Neutrophil (primary cell): ENCODE results near the gene DNAJC10.
"Not testable (repeated sequence)": the region's sequence is repeated elsewhere in the genome, so short reads cannot be mapped to it uniquely, and the experiment has no call there.

ENCODE experiments used
- H3K27ac ChIP-seq: fragments of 200-600 bp; sonication (generic); 2 replicates; pipeline ENCODE4 v1.5.1; 2016; ENCODE audit warnings: mild to moderate bottlenecking, moderate library complexity
- H3K27me3 ChIP-seq: fragments of 200-600 bp; sonication (generic); 2 replicates; pipeline ENCODE4 v1.6.0; 2016; ENCODE audit warnings: mild to moderate bottlenecking
- H3K36me3 ChIP-seq: fragments of 200-600 bp; sonication (generic); 2 replicates; pipeline ENCODE4 v1.5.1; 2017
- H3K4me1 ChIP-seq, 2 experiments: fragments of 200-600 bp in 1 of 2; sonication (generic) in 1 of 2; 1 replicate in 1 of 2; 2 replicates in 1 of 2; pipeline versions ENCODE4 v1.5.1 to v1.6.1; 2013 to 2016; ENCODE audit warnings: low read depth in 1 of 2, low read length in 1 of 2, mild to moderate bottlenecking in 1 of 2, moderate library complexity in 1 of 2; ENCODE audit not compliant: control insufficient read depth in 1 of 2, insufficient read depth in 1 of 2
- H3K4me3 ChIP-seq, 2 experiments: fragments of 200-600 bp in 1 of 2; sonication (generic) in 1 of 2; 1 replicate in 1 of 2; 2 replicates in 1 of 2; pipeline ENCODE4 v1.5.1; 2013 to 2016; ENCODE audit warnings: low read depth in 1 of 2, low read length in 1 of 2, mild to moderate bottlenecking in 1 of 2, moderate library complexity in 1 of 2
- H3K9me3 ChIP-seq: fragments of 200-600 bp; sonication (generic); 2 replicates; pipeline ENCODE4 v1.5.1; 2016
- TF ChIP-seq, protein P1 (sequence below): fragments of 200-600 bp; sonication (generic); IDR thresholded peaks from 2 replicates; pipeline ENCODE4 v1.5.1; 2016; ENCODE audit warnings: antibody characterized with exemption

Gene DNAJC10

DNA sequence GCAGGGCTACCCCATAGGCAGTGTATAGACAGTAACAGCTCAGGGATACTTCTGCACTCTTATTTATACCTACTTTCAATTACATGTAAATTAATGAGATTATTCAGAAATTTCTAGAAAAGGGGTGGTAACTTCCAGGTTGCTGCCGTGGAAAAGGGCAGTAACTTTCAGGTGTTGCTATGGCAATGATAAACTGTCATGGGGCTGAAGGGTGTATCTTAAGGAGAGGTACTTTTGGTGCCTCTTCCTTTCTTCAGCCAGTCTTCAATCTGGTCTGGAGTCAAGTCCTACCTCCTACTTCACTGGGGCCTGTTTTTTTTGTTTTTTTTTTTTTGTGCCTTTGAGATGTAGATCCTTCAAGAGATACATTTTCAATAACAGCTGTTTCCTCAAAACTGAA is 35.2 kb upstream of the DNAJC10 start:
- no peaks in the 10 kb centered on the region for H3K4me1 ChIP-seq
- no peak overlapping the region for H3K27ac ChIP-seq
- no peak overlapping the region for H3K4me3 ChIP-seq
- no peaks in the 10 kb centered on the region for H3K36me3 ChIP-seq
- H3K9me3 ChIP-seq, result no peaks in the 10 kb centered on the region
- TF ChIP-seq, protein P1, sequence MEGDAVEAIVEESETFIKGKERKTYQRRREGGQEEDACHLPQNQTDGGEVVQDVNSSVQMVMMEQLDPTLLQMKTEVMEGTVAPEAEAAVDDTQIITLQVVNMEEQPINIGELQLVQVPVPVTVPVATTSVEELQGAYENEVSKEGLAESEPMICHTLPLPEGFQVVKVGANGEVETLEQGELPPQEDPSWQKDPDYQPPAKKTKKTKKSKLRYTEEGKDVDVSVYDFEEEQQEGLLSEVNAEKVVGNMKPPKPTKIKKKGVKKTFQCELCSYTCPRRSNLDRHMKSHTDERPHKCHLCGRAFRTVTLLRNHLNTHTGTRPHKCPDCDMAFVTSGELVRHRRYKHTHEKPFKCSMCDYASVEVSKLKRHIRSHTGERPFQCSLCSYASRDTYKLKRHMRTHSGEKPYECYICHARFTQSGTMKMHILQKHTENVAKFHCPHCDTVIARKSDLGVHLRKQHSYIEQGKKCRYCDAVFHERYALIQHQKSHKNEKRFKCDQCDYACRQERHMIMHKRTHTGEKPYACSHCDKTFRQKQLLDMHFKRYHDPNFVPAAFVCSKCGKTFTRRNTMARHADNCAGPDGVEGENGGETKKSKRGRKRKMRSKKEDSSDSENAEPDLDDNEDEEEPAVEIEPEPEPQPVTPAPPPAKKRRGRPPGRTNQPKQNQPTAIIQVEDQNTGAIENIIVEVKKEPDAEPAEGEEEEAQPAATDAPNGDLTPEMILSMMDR, result no peak
- no peaks in the 10 kb centered on the region for H3K27me3 ChIP-seq

- Histone ChIP-seq H3K9me3 (no peaks in the 10 kb centered on the region), H3K27ac (no peak overlapping the region), H3K4me1 (no peaks in the 10 kb centered on the region), H3K27me3 (no peaks in the 10 kb centered on the region), H3K36me3 (no peaks in the 10 kb centered on the region), H3K4me3 (no peak overlapping the region)
- TF ChIP-seq, protein P1, result no peak
Measured at GRCh38 chr2:182682210-182682609, 33.8 kb upstream of the DNAJC10 start.

DNA sequence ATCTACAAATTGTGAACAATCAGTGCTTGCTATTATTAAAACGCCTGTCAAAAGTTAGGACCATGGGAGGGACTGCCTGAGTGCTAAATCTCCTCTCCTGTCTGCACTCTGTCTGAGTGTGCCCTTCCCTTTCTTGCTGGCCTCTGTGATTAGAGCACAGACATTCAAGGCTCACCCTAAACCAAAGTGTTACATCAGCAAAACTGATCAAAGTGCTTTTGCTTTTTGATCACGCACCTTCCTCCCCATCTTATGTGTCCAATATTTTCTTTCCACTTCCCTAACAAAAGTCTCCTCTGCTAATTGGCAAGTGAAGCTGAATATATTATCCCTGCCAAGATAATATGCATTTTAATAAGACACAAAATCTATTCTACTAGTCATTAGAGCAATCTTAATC is 30.5 kb upstream of the DNAJC10 start:
- Histone ChIP-seq H3K27ac (no peak overlapping the region), H3K27me3 (no peaks in the 10 kb centered on the region), H3K36me3 (no peaks in the 10 kb centered on the region), H3K4me1 (no peaks in the 10 kb centered on the region), H3K9me3 (no peaks in the 10 kb centered on the region), H3K4me3 (no peak overlapping the region)
- TF ChIP-seq, protein P1, result no peak

DNA sequence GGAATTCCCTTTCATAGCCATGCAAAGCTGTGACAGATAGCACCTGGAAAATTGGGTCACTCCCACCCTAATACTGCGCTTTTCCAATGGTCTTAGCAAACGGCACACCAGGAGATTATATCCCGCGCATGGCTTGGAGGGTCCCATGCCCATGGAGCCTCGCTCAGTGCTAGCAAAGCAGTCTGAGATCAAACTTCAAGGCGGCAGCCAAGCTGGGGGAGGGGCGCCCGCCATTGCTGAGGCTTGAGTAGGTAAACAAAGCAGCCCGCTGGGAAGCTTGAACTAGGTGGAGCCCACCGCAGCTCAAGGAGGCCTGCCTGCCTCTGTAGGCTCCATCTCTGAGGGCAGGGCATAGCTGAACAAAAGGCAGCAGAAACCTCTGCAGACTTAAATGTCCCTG is 29.3 kb upstream of the DNAJC10 start:
- H3K27me3 ChIP-seq, result not testable (repeated sequence)

DNA sequence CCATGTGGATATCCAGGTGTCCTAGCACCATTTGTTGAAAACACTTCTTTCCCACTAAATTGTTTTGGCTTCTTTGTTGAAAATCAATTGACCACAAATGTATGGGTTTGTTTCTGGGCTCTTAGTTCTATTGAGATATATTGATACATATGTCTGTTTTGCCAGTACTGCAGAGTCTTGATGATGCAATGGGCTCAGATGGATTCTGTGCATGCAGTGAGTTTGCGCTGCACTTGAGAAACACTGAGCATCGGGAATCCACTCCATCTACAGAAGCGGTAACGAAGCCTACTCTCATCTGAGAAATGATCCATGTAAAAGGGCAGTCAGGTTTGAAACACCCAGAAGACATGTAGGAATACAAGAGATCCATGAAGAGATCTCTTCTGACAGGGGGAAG is 21.9 kb upstream of the DNAJC10 start:
- Histone ChIP-seq H3K27me3 (no peaks in the 10 kb centered on the region), H3K9me3 (no peaks in the 10 kb centered on the region), H3K36me3 (no peaks in the 10 kb centered on the region), H3K4me3 (no peak overlapping the region), H3K27ac (no peak overlapping the region), H3K4me1 (no peaks in the 10 kb centered on the region)
- TF ChIP-seq, protein P1, result no peak

More for the DNA sequence above, 29.3 kb upstream of the DNAJC10 start:
- H3K4me1 ChIP-seq, H3K4me3 ChIP-seq, H3K9me3 ChIP-seq, H3K27ac ChIP-seq, H3K36me3 ChIP-seq: not testable (repeated sequence)

DNA sequence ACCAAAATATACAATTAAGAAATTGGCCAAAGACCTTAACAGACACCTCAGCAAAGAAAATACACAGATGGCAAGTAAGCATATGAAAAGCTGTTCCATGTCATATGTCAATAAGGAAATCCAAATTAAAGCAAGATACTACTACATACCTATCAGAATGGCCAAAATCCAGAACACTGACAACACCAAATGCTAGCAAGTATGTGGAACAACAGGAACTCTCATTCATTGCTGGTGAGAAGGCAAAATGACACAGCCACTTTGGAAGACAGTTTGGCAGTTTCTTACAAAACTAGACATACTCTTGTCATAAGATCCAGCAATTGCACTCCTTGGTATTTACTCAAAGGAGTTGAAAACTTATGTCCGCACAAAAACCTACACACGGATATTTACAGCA is 20.3 kb upstream of the DNAJC10 start:
- no peaks in the 10 kb centered on the region for H3K36me3 ChIP-seq
- H3K9me3 ChIP-seq, result no peaks in the 10 kb centered on the region
- no peaks in the 10 kb centered on the region for H3K4me1 ChIP-seq
- no peaks in the 10 kb centered on the region for H3K27me3 ChIP-seq
- TF ChIP-seq, protein P1, result no peak
- H3K27ac ChIP-seq, result no peak overlapping the region
- no peak overlapping the region for H3K4me3 ChIP-seq
